Measurements from ENCODE around the gene AGRN. TPM values are rescaled to one million over a fixed set of nuclear protein-coding genes. Genes with fewer than 3 reads are reported as not detected.
"Not testable (repeated sequence)": the region's sequence is repeated elsewhere in the genome, so short reads cannot be mapped to it uniquely, and the experiment has no call there.

Gene AGRN
- total RNA-seq, 3 donors from 2014 or later (not counting 1 experiment from before 2014, with no cell fraction given) = 4.1 to 5.0 (median 4.6) TPM

DNA sequence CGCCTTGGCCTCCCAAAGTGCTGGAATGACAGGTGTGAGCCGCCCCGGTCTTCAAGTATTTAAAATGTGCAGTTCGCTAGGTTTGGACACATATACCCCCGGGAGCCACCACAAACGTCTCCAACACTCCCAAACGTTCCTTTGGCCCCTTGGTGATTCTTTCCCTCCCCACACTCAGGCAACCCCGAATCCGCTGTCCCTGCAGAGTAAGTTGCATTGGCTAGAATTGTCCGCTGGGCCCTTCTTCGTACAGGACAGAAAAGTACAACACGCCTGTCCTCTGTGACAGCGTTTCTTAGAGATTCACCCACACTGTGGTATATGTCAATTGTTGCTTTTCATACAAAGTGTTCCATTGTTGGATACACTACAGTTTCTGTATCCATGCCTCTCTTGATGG lies 34.8 kb upstream of the AGRN start:
- no peaks in the 10 kb centered on the region for H3K4me1 ChIP-seq (ENCODE audit: control insufficient read depth, insufficient read depth, low read length)
- H3K27me3 ChIP-seq (ENCODE audit: control insufficient read depth, insufficient read depth, low read length) = no peaks in the 10 kb centered on the region
- H3K4me3 ChIP-seq (ENCODE audit: low read length) = no peak overlapping the region
- H3K27ac ChIP-seq (ENCODE audit: low read length) = no peak overlapping the region
- no peak for TF ChIP-seq CTCF (IDR thresholded peaks at IDR 0.05)
- Mint-ChIP-seq H3K27ac (no peak overlapping the region), H3K36me3 (no peaks in the 10 kb centered on the region), H3K4me3 (no peak overlapping the region), H3K9me3 (no peaks in the 10 kb centered on the region), H3K27me3 (ENCODE audit: low read depth in 2 of 2) (peaks cover 30 to 37% of the 10 kb centered on the region in 2 donors), H3K4me1 (no peaks in the 10 kb centered on the region)
- no peaks in the 10 kb centered on the region for H3K9me3 ChIP-seq (ENCODE audit: control insufficient read depth, insufficient read depth, low read length)
- ATAC-seq (no peak), DNase-seq (no peak)
- 80% methylated on average over 13 of the region's 13 CpGs for whole genome bisulfite sequencing (ENCODE audit: insufficient coverage)
- intact Hi-C loops (cut with micrococcal nuclease) = no loop called here
- no peaks in the 10 kb centered on the region for H3K36me3 ChIP-seq (ENCODE audit: control insufficient read depth, insufficient read depth, low read length)

- intact Hi-C loops (cut with micrococcal nuclease); H3K27ac Mint-ChIP-seq; ATAC-seq; H3K9me3 ChIP-seq (ENCODE audit: control insufficient read depth, insufficient read depth, low read length); H3K4me3 ChIP-seq (ENCODE audit: low read length); H3K36me3 ChIP-seq (ENCODE audit: control insufficient read depth, insufficient read depth, low read length); H3K36me3 Mint-ChIP-seq; H3K27me3 ChIP-seq (ENCODE audit: control insufficient read depth, insufficient read depth, low read length); H3K9me3 Mint-ChIP-seq; H3K4me1 ChIP-seq (ENCODE audit: control insufficient read depth, insufficient read depth, low read length); H3K4me3 Mint-ChIP-seq; H3K27ac ChIP-seq (ENCODE audit: low read length); H3K4me1 Mint-ChIP-seq; DNase-seq: not testable (repeated sequence)
- peaks cover 41 to 47% of the 10 kb centered on the region in 2 donors for H3K27me3 Mint-ChIP-seq (ENCODE audit: low read depth in 2 of 2)
- WGBS (ENCODE audit: insufficient coverage) = 92% methylated on average over 5 of the region's 5 CpGs
Observed at GRCh38 chr1:988061-988460, 31.9 kb upstream of the AGRN start.

GRCh38 chr1:991275-991674 lies 28.6 kb upstream of the AGRN start:
- H3K36me3 Mint-ChIP-seq; H3K27ac ChIP-seq (ENCODE audit: low read length); H3K4me1 ChIP-seq (ENCODE audit: control insufficient read depth, insufficient read depth, low read length); H3K27me3 ChIP-seq (ENCODE audit: control insufficient read depth, insufficient read depth, low read length); H3K9me3 ChIP-seq (ENCODE audit: control insufficient read depth, insufficient read depth, low read length); H3K4me1 Mint-ChIP-seq; H3K4me3 ChIP-seq (ENCODE audit: low read length); DNase-seq; H3K27ac Mint-ChIP-seq; H3K4me3 Mint-ChIP-seq; H3K9me3 Mint-ChIP-seq; H3K36me3 ChIP-seq (ENCODE audit: control insufficient read depth, insufficient read depth, low read length); ATAC-seq; intact Hi-C loops (cut with micrococcal nuclease): not testable (repeated sequence)
- peaks cover 39 to 42% of the 10 kb centered on the region in 2 donors for H3K27me3 Mint-ChIP-seq (ENCODE audit: low read depth in 2 of 2)
- WGBS (ENCODE audit: insufficient coverage) = 75% methylated on average over 6 of the region's 6 CpGs

GRCh38 chr1:991895-992294 lies 28.0 kb upstream of the AGRN start:
- H3K9me3 ChIP-seq (ENCODE audit: control insufficient read depth, insufficient read depth, low read length) = no peaks in the 10 kb centered on the region
- peaks cover 0 to 5% of the 10 kb centered on the region in 2 donors for H3K4me1 Mint-ChIP-seq
- peaks cover 37 to 41% of the 10 kb centered on the region in 2 donors for H3K27me3 Mint-ChIP-seq (ENCODE audit: low read depth in 2 of 2)
- no peak overlapping the region for H3K27ac ChIP-seq (ENCODE audit: low read length)
- H3K27me3 ChIP-seq (ENCODE audit: control insufficient read depth, insufficient read depth, low read length) = peaks cover 8% of the 10 kb centered on the region
- H3K36me3 Mint-ChIP-seq = no peaks in the 10 kb centered on the region
- WGBS (ENCODE audit: insufficient coverage) = 98% methylated on average over 10 of the region's 10 CpGs
- ATAC-seq (no peak), DNase-seq (no peak)
- H3K36me3 ChIP-seq (ENCODE audit: control insufficient read depth, insufficient read depth, low read length) = no peaks in the 10 kb centered on the region
- peaks cover 9% of the 10 kb centered on the region for H3K4me1 ChIP-seq (ENCODE audit: control insufficient read depth, insufficient read depth, low read length)
- intact Hi-C loops (cut with micrococcal nuclease) = no loop called here
- no peak overlapping the region for H3K27ac Mint-ChIP-seq
- no peak overlapping the region for H3K4me3 ChIP-seq (ENCODE audit: low read length)
- no peak overlapping the region for H3K4me3 Mint-ChIP-seq
- H3K9me3 Mint-ChIP-seq = no peaks in the 10 kb centered on the region
- no peak for TF ChIP-seq CTCF (IDR thresholded peaks at IDR 0.05)
